ENCODE results near the gene NMNAT1. TPM values are rescaled to one million over a fixed set of nuclear protein-coding genes. Genes with fewer than 3 reads are reported as not detected.
A peak's percentile ranks its signal among the peaks of the same experiment; 100 is the strongest.
"Not testable (repeated sequence)": the region's sequence is repeated elsewhere in the genome, so short reads cannot be mapped to it uniquely, and the experiment has no call there.

The NMNAT1 gene
- total RNA-seq, 3 donors from 2014 or later: 3.8 to 5.9 (median 4.4) TPM

- no peaks in the 10 kb centered on the region for H3K27me3 Mint-ChIP-seq (ENCODE audit: low read depth)
These were observed 17.7 kb downstream of the NMNAT1 start for GRCh38 chr1:9960706-9961562.

GRCh38 chr1:9984253-9984652 lies 41.0 kb downstream of the NMNAT1 start:
- DNase-seq: no peak
- Mint-ChIP-seq H3K36me3 (ENCODE audit: insufficient read depth) (peaks cover 5% of the 10 kb centered on the region), H3K4me3 (no peak overlapping the region), H3K4me1 (ENCODE audit: low read depth) (no peaks in the 10 kb centered on the region), H3K27me3 (ENCODE audit: low read depth) (no peaks in the 10 kb centered on the region), H3K9me3 (no peaks in the 10 kb centered on the region)
- no peak for ATAC-seq

More at GRCh38 chr1:9960706-9961562, 17.7 kb downstream of the NMNAT1 start:
- H3K4me1 Mint-ChIP-seq (ENCODE audit: low read depth): no peaks in the 10 kb centered on the region
- ATAC-seq (no peak), DNase-seq (no peak)
- no peak overlapping the region for H3K4me3 Mint-ChIP-seq
- no peaks in the 10 kb centered on the region for H3K9me3 Mint-ChIP-seq
- H3K36me3 Mint-ChIP-seq (ENCODE audit: insufficient read depth): no peaks in the 10 kb centered on the region

- Mint-ChIP-seq H3K36me3 (ENCODE audit: insufficient read depth) (peaks cover 5% of the 10 kb centered on the region), H3K4me3 (no peak overlapping the region), H3K9me3 (no peaks in the 10 kb centered on the region), H3K4me1 (ENCODE audit: low read depth) (no peaks in the 10 kb centered on the region), H3K27me3 (ENCODE audit: low read depth) (no peaks in the 10 kb centered on the region)
- no peak for DNase-seq
- no peak for ATAC-seq
These were observed 41.7 kb downstream of the NMNAT1 start for GRCh38 chr1:9985001-9985400.

GRCh38 chr1:9989773-9990172 lies 46.5 kb downstream of the NMNAT1 start:
- Mint-ChIP-seq H3K27me3 (ENCODE audit: low read depth) (peaks cover 8% of the 10 kb centered on the region), H3K9me3 (no peaks in the 10 kb centered on the region), H3K4me1 (ENCODE audit: low read depth) (no peaks in the 10 kb centered on the region), H3K4me3 (no peak overlapping the region), H3K36me3 (ENCODE audit: insufficient read depth) (peaks cover 1% of the 10 kb centered on the region)
- DNase-seq: no peak
- no peak for ATAC-seq

GRCh38 chr1:9990944-9991343 lies 47.7 kb downstream of the NMNAT1 start:
- Mint-ChIP-seq H3K9me3 (no peaks in the 10 kb centered on the region), H3K4me1 (ENCODE audit: low read depth) (no peaks in the 10 kb centered on the region), H3K36me3 (ENCODE audit: insufficient read depth) (peaks cover 1% of the 10 kb centered on the region), H3K27me3 (ENCODE audit: low read depth) (peaks cover 13% of the 10 kb centered on the region), H3K4me3 (no peak overlapping the region)
- no peak for DNase-seq
- no peak for ATAC-seq

GRCh38 chr1:9992910-9993309 lies 49.6 kb downstream of the NMNAT1 start:
- DNase-seq (no peak), ATAC-seq (no peak)
- peaks cover 5% of the 10 kb centered on the region for H3K4me1 Mint-ChIP-seq (ENCODE audit: low read depth)
- H3K9me3 Mint-ChIP-seq: no peaks in the 10 kb centered on the region
- H3K27me3 Mint-ChIP-seq (ENCODE audit: low read depth): peaks cover 19% of the 10 kb centered on the region
- H3K36me3 Mint-ChIP-seq (ENCODE audit: insufficient read depth): no peaks in the 10 kb centered on the region
- no peak overlapping the region for H3K4me3 Mint-ChIP-seq

- ATAC-seq (no peak), DNase-seq (no peak)
- Mint-ChIP-seq H3K36me3 (ENCODE audit: insufficient read depth) (no peaks in the 10 kb centered on the region), H3K9me3 (no peaks in the 10 kb centered on the region), H3K27me3 (ENCODE audit: low read depth) (peaks cover 27% of the 10 kb centered on the region), H3K4me1 (ENCODE audit: low read depth) (peaks cover 11% of the 10 kb centered on the region), H3K4me3 (no peak overlapping the region)
These were observed 50.3 kb downstream of the NMNAT1 start for GRCh38 chr1:9993561-9994075.

GRCh38 chr1:9996624-9997582 lies 53.6 kb downstream of the NMNAT1 start, which contains the start of gene RBP7:
RBP7 (plus strand) TSS chr1:9997228; CDS start chr1:9997259, 31 bp downstream.
- ATAC-seq (peak; percentile 60 to 66), DNase-seq (no peak)
- H3K4me3 Mint-ChIP-seq: peak within 1 kb of the TSS; percentile 69
- no peaks in the 10 kb centered on the region for H3K36me3 Mint-ChIP-seq (ENCODE audit: insufficient read depth)
- peaks cover 14% of the 10 kb centered on the region for H3K4me1 Mint-ChIP-seq (ENCODE audit: low read depth)
- peaks cover 47% of the 10 kb centered on the region for H3K27me3 Mint-ChIP-seq (ENCODE audit: low read depth)
- no peaks in the 10 kb centered on the region for H3K9me3 Mint-ChIP-seq

- Mint-ChIP-seq H3K9me3 (no peaks in the 10 kb centered on the region), H3K36me3 (ENCODE audit: insufficient read depth) (no peaks in the 10 kb centered on the region), H3K27me3 (ENCODE audit: low read depth) (peaks cover 47% of the 10 kb centered on the region), H3K4me3 (no peak overlapping the region), H3K4me1 (ENCODE audit: low read depth) (peaks cover 14% of the 10 kb centered on the region)
- ATAC-seq: no peak
- no peak for DNase-seq
These were observed 57.9 kb downstream of the NMNAT1 start for GRCh38 chr1:10001016-10001665.

GRCh38 chr1:10005248-10005647 lies 62.0 kb downstream of the NMNAT1 start:
- H3K4me3 Mint-ChIP-seq; H3K9me3 Mint-ChIP-seq; ATAC-seq; DNase-seq; H3K4me1 Mint-ChIP-seq (ENCODE audit: low read depth); H3K36me3 Mint-ChIP-seq (ENCODE audit: insufficient read depth): not testable (repeated sequence)
- peaks cover 26% of the 10 kb centered on the region for H3K27me3 Mint-ChIP-seq (ENCODE audit: low read depth)

GRCh38 chr1:10007169-10007568 lies 63.9 kb downstream of the NMNAT1 start:
- ATAC-seq (no peak), DNase-seq (no peak)
- Mint-ChIP-seq H3K36me3 (ENCODE audit: insufficient read depth) (no peaks in the 10 kb centered on the region), H3K9me3 (no peaks in the 10 kb centered on the region), H3K4me1 (ENCODE audit: low read depth) (no peaks in the 10 kb centered on the region), H3K4me3 (no peak overlapping the region), H3K27me3 (ENCODE audit: low read depth) (peaks cover 10% of the 10 kb centered on the region)

- H3K4me1 Mint-ChIP-seq (ENCODE audit: low read depth): no peaks in the 10 kb centered on the region
- H3K27me3 Mint-ChIP-seq (ENCODE audit: low read depth): peaks cover 3% of the 10 kb centered on the region
- no peaks in the 10 kb centered on the region for H3K36me3 Mint-ChIP-seq (ENCODE audit: insufficient read depth)
- no peak for ATAC-seq
- no peak for DNase-seq
- no peak overlapping the region for H3K4me3 Mint-ChIP-seq
- no peaks in the 10 kb centered on the region for H3K9me3 Mint-ChIP-seq
These were observed 70.7 kb downstream of the NMNAT1 start for GRCh38 chr1:10014016-10014415.

- Mint-ChIP-seq H3K9me3 (no peaks in the 10 kb centered on the region), H3K4me3 (no peak overlapping the region), H3K27me3 (ENCODE audit: low read depth) (peaks cover 3% of the 10 kb centered on the region), H3K4me1 (ENCODE audit: low read depth) (no peaks in the 10 kb centered on the region), H3K36me3 (ENCODE audit: insufficient read depth) (no peaks in the 10 kb centered on the region)
- ATAC-seq: no peak
- no peak for DNase-seq
These were observed 76.3 kb downstream of the NMNAT1 start for GRCh38 chr1:10019561-10019960.

GRCh38 chr1:10020086-10020485 lies 76.8 kb downstream of the NMNAT1 start:
- H3K9me3 Mint-ChIP-seq: no peaks in the 10 kb centered on the region
- H3K4me1 Mint-ChIP-seq (ENCODE audit: low read depth): no peaks in the 10 kb centered on the region
- ATAC-seq: no peak
- H3K36me3 Mint-ChIP-seq (ENCODE audit: insufficient read depth): no peaks in the 10 kb centered on the region
- no peak for DNase-seq
- H3K27me3 Mint-ChIP-seq (ENCODE audit: low read depth): no peaks in the 10 kb centered on the region
- H3K4me3 Mint-ChIP-seq: no peak overlapping the region
